ENCODE measurements around the gene PTPRM.

The PTPRM gene

GRCh38 chr18:8299054-8299980 lies 732.2 kb downstream of the PTPRM start:
- no peaks in the 10 kb centered on the region for H3K27me3 Mint-ChIP-seq
- no peak for DNase-seq
- no peak for ATAC-seq
- H3K4me3 Mint-ChIP-seq: no peak overlapping the region
- no peak overlapping the region for H3K27ac Mint-ChIP-seq
- no peaks in the 10 kb centered on the region for H3K9me3 Mint-ChIP-seq
- H3K4me1 Mint-ChIP-seq: no peaks in the 10 kb centered on the region

GRCh38 chr18:8300751-8301410 lies 733.8 kb downstream of the PTPRM start:
- ATAC-seq (no peak), DNase-seq (no peak)
- H3K4me1 Mint-ChIP-seq: no peaks in the 10 kb centered on the region
- no peak overlapping the region for H3K4me3 Mint-ChIP-seq
- no peak overlapping the region for H3K27ac Mint-ChIP-seq
- no peaks in the 10 kb centered on the region for H3K27me3 Mint-ChIP-seq
- H3K9me3 Mint-ChIP-seq: no peaks in the 10 kb centered on the region

GRCh38 chr18:8301427-8302172 lies 734.5 kb downstream of the PTPRM start:
- ATAC-seq (no peak), DNase-seq (no peak)
- H3K9me3 Mint-ChIP-seq: no peaks in the 10 kb centered on the region
- no peaks in the 10 kb centered on the region for H3K27me3 Mint-ChIP-seq
- H3K4me3 Mint-ChIP-seq: no peak overlapping the region
- H3K27ac Mint-ChIP-seq: no peak overlapping the region
- no peaks in the 10 kb centered on the region for H3K4me1 Mint-ChIP-seq

GRCh38 chr18:8303151-8303755 lies 736.1 kb downstream of the PTPRM start:
- no peak overlapping the region for H3K4me3 Mint-ChIP-seq
- no peaks in the 10 kb centered on the region for H3K4me1 Mint-ChIP-seq
- ATAC-seq (no peak), DNase-seq (no peak)
- H3K27ac Mint-ChIP-seq: no peak overlapping the region
- H3K27me3 Mint-ChIP-seq: no peaks in the 10 kb centered on the region
- no peaks in the 10 kb centered on the region for H3K9me3 Mint-ChIP-seq

GRCh38 chr18:8307960-8308359 lies 740.8 kb downstream of the PTPRM start:
- Mint-ChIP-seq H3K27ac (no peak overlapping the region), H3K4me1 (no peaks in the 10 kb centered on the region), H3K27me3 (no peaks in the 10 kb centered on the region), H3K9me3 (no peaks in the 10 kb centered on the region), H3K4me3 (no peak overlapping the region)
- ATAC-seq (no peak), DNase-seq (no peak)

GRCh38 chr18:8313043-8313442 lies 745.9 kb downstream of the PTPRM start:
- H3K27me3 Mint-ChIP-seq: no peaks in the 10 kb centered on the region
- no peak overlapping the region for H3K27ac Mint-ChIP-seq
- H3K9me3 Mint-ChIP-seq: no peaks in the 10 kb centered on the region
- ATAC-seq (no peak), DNase-seq (no peak)
- H3K4me1 Mint-ChIP-seq: no peaks in the 10 kb centered on the region
- H3K4me3 Mint-ChIP-seq: no peak overlapping the region

- Mint-ChIP-seq H3K27ac (no peak overlapping the region), H3K4me3 (no peak overlapping the region), H3K9me3 (peaks cover 0 to under 1% of the 10 kb centered on the region in 2 donors), H3K27me3 (no peaks in the 10 kb centered on the region), H3K4me1 (no peaks in the 10 kb centered on the region)
- ATAC-seq (no peak), DNase-seq (no peak)
Observed at GRCh38 chr18:8314124-8314523, 747.0 kb downstream of the PTPRM start.

GRCh38 chr18:8319798-8320489 lies 752.8 kb downstream of the PTPRM start:
- no peaks in the 10 kb centered on the region for H3K27me3 Mint-ChIP-seq
- no peak overlapping the region for H3K27ac Mint-ChIP-seq
- ATAC-seq (no peak), DNase-seq (no peak)
- no peak overlapping the region for H3K4me3 Mint-ChIP-seq
- H3K4me1 Mint-ChIP-seq: no peaks in the 10 kb centered on the region
- peaks cover 5 to 7% of the 10 kb centered on the region in 2 donors for H3K9me3 Mint-ChIP-seq

GRCh38 chr18:8322486-8322885 lies 755.4 kb downstream of the PTPRM start:
- ATAC-seq: no peak
- H3K4me3 Mint-ChIP-seq: no peak overlapping the region
- H3K27ac Mint-ChIP-seq: no peak overlapping the region
- no peaks in the 10 kb centered on the region for H3K27me3 Mint-ChIP-seq
- no peaks in the 10 kb centered on the region for H3K4me1 Mint-ChIP-seq
- peaks cover 5 to 7% of the 10 kb centered on the region in 2 donors for H3K9me3 Mint-ChIP-seq
- no peak for DNase-seq

- DNase-seq (no peak), ATAC-seq (no peak)
- Mint-ChIP-seq H3K4me1 (no peaks in the 10 kb centered on the region), H3K4me3 (no peak overlapping the region), H3K9me3 (peaks cover under 1 to 7% of the 10 kb centered on the region in 2 donors), H3K27me3 (no peaks in the 10 kb centered on the region), H3K27ac (peak overlapping the region in 1 of 2 donors; percentile 42)
Observed at GRCh38 chr18:8324343-8325065, 757.4 kb downstream of the PTPRM start.

- DNase-seq: no peak
- H3K4me1 Mint-ChIP-seq: no peaks in the 10 kb centered on the region
- H3K27ac Mint-ChIP-seq: no peak overlapping the region
- H3K4me3 Mint-ChIP-seq: no peak overlapping the region
- H3K9me3 Mint-ChIP-seq: no peaks in the 10 kb centered on the region
- no peak for ATAC-seq
- H3K27me3 Mint-ChIP-seq: no peaks in the 10 kb centered on the region
Observed at GRCh38 chr18:8326763-8327394, 759.8 kb downstream of the PTPRM start.

GRCh38 chr18:8328126-8328525 lies 761.0 kb downstream of the PTPRM start:
- Mint-ChIP-seq H3K27ac (no peak overlapping the region), H3K4me3 (no peak overlapping the region), H3K4me1 (no peaks in the 10 kb centered on the region), H3K27me3 (no peaks in the 10 kb centered on the region), H3K9me3 (no peaks in the 10 kb centered on the region)
- ATAC-seq: no peak
- DNase-seq: no peak

GRCh38 chr18:8329186-8329771 lies 762.2 kb downstream of the PTPRM start:
- H3K4me3 Mint-ChIP-seq: no peak overlapping the region
- DNase-seq: no peak
- H3K27ac Mint-ChIP-seq: no peak overlapping the region
- H3K27me3 Mint-ChIP-seq: no peaks in the 10 kb centered on the region
- no peak for ATAC-seq
- H3K4me1 Mint-ChIP-seq: no peaks in the 10 kb centered on the region
- no peaks in the 10 kb centered on the region for H3K9me3 Mint-ChIP-seq

- Mint-ChIP-seq H3K27ac (no peak overlapping the region), H3K9me3 (no peaks in the 10 kb centered on the region), H3K4me3 (no peak overlapping the region), H3K27me3 (no peaks in the 10 kb centered on the region), H3K4me1 (no peaks in the 10 kb centered on the region)
- ATAC-seq (no peak), DNase-seq (no peak)
Observed at GRCh38 chr18:8330575-8330974, 763.5 kb downstream of the PTPRM start.

All from stimulated activated naive CD8-positive, alpha-beta T cell treated with anti-CD3 and anti-CD28 coated beads, Interleukin-15, amount 100 ng/mL, for 72 hours (primary cell).